ENCODE results near the gene C1orf115.
"Not testable (repeated sequence)": the region's sequence is repeated elsewhere in the genome, so short reads cannot be mapped to it uniquely, and the experiment has no call there.

Gene C1orf115, protein sequence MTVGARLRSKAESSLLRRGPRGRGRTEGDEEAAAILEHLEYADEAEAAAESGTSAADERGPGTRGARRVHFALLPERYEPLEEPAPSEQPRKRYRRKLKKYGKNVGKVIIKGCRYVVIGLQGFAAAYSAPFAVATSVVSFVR

GRCh38 chr1:220690140-220691052 lies at the start of gene C1orf115:
TSS of gene C1orf115 (plus strand) at chr1:220690363. CDS start at chr1:220690403, 40 bp downstream.
- DNase-seq (ENCODE audit: low spot score), result peak; percentile 51

- DNase-seq (ENCODE audit: low spot score), result no peak
Measured at GRCh38 chr1:220642285-220642684, 47.9 kb upstream of the C1orf115 start.

GRCh38 chr1:220652995-220653394 lies 37.2 kb upstream of the C1orf115 start:
- DNase-seq (ENCODE audit: low spot score), result peak; percentile 21

GRCh38 chr1:220655509-220655908 lies 34.7 kb upstream of the C1orf115 start:
- no peak for DNase-seq (ENCODE audit: low spot score)

GRCh38 chr1:220655961-220656740 lies 34.0 kb upstream of the C1orf115 start:
- peak; percentile 19 for DNase-seq (ENCODE audit: low spot score)

DNA sequence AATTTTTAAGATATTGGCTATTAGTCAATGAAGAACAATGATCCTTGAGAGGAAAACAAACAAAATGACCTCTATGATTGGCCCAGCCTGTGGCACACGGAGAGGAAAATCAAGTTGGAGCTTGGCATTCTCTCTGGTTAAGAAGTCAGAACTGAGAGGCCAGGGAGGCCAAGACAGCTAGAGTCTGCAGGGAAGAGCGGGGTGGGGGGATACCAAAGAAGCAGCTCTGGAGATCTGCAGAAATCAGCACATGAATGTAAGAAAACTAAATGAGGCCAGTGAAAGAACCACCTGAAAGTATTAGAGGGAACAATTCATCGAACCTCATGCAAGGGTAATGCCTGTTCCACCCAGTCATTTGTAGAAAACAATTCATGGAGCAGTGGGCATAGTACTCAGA lies 23.8 kb upstream of the C1orf115 start:
- no peak for DNase-seq (ENCODE audit: low spot score)

GRCh38 chr1:220669005-220669404 lies 21.2 kb upstream of the C1orf115 start:
- no peak for DNase-seq (ENCODE audit: low spot score)

- DNase-seq (ENCODE audit: low spot score), result no peak
Measured at GRCh38 chr1:220670365-220670764, 19.8 kb upstream of the C1orf115 start.

- no peak for DNase-seq (ENCODE audit: low spot score)
Measured at GRCh38 chr1:220673921-220674320, 16.2 kb upstream of the C1orf115 start.

DNA sequence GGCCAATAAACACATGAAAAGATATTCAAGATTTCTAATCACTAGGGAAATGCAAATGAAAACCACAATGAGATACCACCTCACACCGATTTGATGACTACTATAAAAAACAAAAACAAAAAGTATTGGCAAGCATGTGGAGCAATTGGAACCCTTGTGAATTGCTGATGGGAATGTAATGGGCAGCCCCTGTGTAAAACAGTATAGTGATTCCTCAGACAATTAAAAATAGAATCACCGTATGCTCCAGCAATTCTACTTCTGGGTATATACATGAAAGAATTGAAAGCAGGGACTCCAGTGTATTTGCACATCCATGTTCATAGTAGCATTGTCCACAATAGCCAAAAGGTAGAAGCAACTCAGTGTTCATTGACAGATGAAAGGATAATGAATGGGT lies 12.9 kb upstream of the C1orf115 start:
- no peak for DNase-seq (ENCODE audit: low spot score)

DNA sequence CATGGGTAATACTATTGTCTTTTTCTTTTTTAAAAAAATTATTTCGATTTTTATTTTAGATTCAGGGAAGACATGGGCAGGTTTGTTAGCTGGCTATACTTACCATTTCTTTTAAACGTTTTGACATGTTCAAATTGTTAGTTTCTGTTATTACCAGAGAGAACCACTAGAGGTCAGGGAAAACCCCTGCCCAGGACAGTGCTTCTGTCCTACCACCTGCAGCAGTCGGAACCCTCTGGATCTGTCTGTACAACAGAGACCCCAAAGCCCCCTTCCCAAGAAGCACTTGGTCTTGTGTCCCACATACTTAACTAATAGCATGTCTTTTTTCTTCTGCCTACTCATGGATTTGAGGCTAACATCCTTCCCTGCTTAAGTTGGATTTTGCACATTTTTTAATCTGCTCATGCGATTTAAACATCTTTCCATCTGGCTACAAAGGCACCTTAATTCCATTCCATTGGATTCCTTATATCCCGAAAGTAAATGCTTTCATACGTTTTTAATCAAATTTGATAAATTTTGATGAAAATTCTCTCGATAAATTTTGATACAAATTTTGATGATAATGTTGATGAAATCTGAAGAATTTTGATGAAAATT lies 10.0 kb upstream of the C1orf115 start:
- peak; percentile 58 for DNase-seq (ENCODE audit: low spot score)

DNA sequence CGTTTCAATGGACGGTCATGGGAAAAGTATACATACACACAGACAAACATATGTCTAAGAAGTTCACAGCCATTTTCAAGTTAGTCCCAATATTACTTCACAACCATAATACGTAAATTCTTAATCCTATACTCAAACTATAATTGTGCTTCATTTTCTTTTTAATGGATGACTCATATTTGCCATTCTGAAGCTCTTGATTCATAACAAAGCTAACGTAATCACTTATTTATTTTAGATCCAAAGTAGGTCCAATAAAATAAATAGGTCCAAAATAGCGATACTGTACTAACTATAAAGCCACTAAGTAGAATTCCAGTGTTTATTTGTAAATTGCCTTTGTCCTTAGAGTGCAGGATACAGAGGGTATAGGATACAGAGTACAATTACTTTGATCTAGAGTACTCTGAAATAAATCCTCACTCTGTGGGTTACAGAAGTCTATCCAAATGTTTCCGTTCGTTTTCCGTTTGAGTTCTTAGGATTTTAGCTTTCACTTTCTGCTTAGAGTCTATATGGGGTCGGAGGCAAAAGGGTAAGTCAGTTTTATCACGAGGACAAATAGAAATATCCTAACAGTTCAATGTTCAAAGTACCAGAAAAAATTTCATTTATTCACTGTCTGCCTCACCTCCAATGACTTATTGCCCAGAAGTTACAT lies 8.8 kb upstream of the C1orf115 start:
- DNase-seq (ENCODE audit: low spot score), result no peak

GRCh38 chr1:220682901-220683576 lies 7.1 kb upstream of the C1orf115 start:
- DNase-seq (ENCODE audit: low spot score), result no peak

GRCh38 chr1:220683716-220684115 lies 6.4 kb upstream of the C1orf115 start:
- DNase-seq (ENCODE audit: low spot score), result not testable (repeated sequence)

DNA sequence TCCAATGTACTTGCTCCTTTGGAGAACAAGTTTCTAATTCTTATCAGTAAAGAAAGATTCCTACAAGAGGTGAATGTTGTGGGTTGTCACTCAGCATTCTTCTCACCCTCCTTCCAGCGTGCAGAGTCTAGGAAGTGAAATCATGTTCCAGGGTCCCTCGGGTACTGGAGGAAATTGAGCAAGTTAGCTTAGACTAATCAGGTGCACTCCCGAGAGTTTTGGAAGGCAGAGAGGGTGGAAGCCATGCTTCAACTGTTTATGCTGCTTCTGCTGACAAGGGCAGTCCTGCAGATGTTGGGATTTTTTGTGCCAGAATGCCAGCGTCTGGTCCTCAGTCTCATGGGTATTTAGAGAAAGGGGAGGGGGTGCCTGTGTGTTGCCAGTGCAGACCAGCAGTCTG lies 5.3 kb upstream of the C1orf115 start:
- DNase-seq (ENCODE audit: low spot score), result no peak

GRCh38 chr1:220685879-220686278 lies 4.3 kb upstream of the C1orf115 start:
- no peak for DNase-seq (ENCODE audit: low spot score)

- DNase-seq (ENCODE audit: low spot score), result no peak
Measured at GRCh38 chr1:220687809-220688208, 2.4 kb upstream of the C1orf115 start.

GRCh38 chr1:220689666-220690065 lies 497 bp upstream of the C1orf115 start:
- peak; percentile 17 for DNase-seq (ENCODE audit: low spot score)

DNA sequence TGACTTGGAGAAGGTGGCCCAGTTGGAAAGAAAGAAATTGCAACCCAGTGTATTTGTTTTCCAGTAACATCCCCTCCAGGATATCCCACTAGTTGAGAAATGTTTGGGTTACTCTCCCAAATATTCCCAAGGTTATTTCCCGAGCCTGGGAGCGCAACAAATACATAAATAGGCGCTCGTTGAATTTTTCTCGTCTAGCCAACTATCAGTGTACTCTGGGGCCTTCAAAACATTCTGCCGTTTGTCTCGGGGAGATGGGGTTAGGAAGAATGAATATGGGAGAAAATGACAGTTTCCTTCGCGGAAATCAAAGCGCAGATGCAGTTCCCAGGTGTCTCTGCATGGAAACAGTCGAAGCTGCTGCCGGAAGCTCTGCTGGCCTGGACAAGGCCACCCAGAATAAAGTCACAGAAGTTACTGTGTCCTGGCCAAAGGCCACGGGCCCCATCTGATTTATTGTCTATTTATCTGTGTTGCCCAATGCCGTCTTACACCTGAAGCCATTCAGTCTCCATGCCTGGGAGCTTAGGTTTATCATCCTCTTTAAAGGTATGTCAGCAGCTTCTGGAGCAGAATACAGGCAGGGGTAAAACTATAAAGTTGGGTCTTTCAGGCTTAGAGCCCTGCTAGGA lies 1.0 kb downstream of the C1orf115 start:
- DNase-seq (ENCODE audit: low spot score), result no peak

GRCh38 chr1:220692436-220693228 lies 2.5 kb downstream of the C1orf115 start:
- DNase-seq (ENCODE audit: low spot score), result no peak
